ENCODE data around the gene UHRF1. TPM values are rescaled to one million over a fixed set of nuclear protein-coding genes. Genes with fewer than 3 reads are reported as not detected.

The UHRF1 gene
- total and polyA plus RNA-seq, 2 of the 13 experiments (the other 11 are each of a cell fraction or from before 2014, with no cell fraction given), result 6.8 to 78.4 TPM

DNA sequence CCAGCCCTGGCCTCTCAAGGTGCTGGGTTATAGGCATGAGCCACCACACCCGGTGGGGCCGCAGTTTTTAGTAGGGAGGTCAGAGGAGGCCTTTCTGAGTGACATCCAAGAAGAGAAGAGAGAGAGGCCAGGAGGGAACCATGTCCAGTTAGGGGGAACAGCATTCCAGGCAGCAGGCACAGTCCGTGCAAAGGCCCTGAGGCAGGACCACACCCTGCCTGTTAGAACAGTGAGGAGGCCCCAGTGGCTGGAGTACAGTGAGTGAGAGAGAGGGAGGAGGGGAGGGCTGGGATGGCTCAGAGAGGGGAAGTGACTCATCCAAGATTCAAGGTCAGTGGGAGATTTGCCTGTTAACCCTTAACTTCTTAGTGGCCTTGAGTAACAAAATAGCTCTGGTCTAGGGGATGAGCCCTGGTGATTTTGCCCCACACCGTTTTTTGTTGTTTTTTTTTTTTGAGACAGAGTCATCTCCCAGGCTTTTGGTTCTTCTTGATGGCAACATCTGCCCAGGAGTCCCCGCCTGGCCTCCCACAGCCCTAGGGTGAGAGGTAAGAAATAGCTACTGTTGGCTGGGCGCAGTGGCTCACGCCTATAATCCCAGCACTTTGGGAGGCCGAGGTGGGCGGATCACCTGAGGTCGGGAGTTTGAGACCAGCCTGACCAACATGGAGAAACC lies 39.1 kb upstream of the UHRF1 start (continued):
- no peak for TF ChIP-seq DDIT3 (CRISPR knock-in tag; IDR thresholded peaks at IDR 0.05)
- no peak for TF ChIP-seq ZNF549 (CRISPR knock-in tag; IDR thresholded peaks at IDR 0.05)
- no peak for TF ChIP-seq ZNF513 (CRISPR knock-in tag; conservative IDR thresholded peaks at IDR 0.05)
- TF ChIP-seq RCOR2 (CRISPR knock-in tag; IDR thresholded peaks at IDR 0.05), result peak; percentile 100
- no peak for TF ChIP-seq ZNF296 (CRISPR knock-in tag; conservative IDR thresholded peaks at IDR 0.05)
- TF ChIP-seq ZNF331 (CRISPR knock-in tag; IDR thresholded peaks at IDR 0.05), result peak; percentile 87
- TF ChIP-seq SAP130 (CRISPR knock-in tag; IDR thresholded peaks at IDR 0.05; ENCODE audit: low read depth), result peak; percentile 83
- no peak for TF ChIP-seq ZNF605 (CRISPR knock-in tag; IDR thresholded peaks at IDR 0.05)
- TF ChIP-seq ZMAT5 (CRISPR knock-in tag; IDR thresholded peaks at IDR 0.05; ENCODE audit: borderline replicate concordance, low read depth), result no peak
- no peak for TF ChIP-seq PHB2 (IDR thresholded peaks at IDR 0.05; ENCODE audit: partially characterized antibody)
- TF ChIP-seq MLX (CRISPR knock-in tag; IDR thresholded peaks at IDR 0.05), result no peak
- TF ChIP-seq, protein P1, sequence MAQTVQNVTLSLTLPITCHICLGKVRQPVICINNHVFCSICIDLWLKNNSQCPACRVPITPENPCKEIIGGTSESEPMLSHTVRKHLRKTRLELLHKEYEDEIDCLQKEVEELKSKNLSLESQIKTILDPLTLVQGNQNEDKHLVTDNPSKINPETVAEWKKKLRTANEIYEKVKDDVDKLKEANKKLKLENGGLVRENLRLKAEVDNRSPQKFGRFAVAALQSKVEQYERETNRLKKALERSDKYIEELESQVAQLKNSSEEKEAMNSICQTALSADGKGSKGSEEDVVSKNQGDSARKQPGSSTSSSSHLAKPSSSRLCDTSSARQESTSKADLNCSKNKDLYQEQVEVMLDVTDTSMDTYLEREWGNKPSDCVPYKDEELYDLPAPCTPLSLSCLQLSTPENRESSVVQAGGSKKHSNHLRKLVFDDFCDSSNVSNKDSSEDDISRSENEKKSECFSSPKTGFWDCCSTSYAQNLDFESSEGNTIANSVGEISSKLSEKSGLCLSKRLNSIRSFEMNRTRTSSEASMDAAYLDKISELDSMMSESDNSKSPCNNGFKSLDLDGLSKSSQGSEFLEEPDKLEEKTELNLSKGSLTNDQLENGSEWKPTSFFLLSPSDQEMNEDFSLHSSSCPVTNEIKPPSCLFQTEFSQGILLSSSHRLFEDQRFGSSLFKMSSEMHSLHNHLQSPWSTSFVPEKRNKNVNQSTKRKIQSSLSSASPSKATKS (CRISPR knock-in tag; IDR thresholded peaks at IDR 0.05), result no peak; the same call in 1 of the 2 replicates
- TF ChIP-seq, protein P2, sequence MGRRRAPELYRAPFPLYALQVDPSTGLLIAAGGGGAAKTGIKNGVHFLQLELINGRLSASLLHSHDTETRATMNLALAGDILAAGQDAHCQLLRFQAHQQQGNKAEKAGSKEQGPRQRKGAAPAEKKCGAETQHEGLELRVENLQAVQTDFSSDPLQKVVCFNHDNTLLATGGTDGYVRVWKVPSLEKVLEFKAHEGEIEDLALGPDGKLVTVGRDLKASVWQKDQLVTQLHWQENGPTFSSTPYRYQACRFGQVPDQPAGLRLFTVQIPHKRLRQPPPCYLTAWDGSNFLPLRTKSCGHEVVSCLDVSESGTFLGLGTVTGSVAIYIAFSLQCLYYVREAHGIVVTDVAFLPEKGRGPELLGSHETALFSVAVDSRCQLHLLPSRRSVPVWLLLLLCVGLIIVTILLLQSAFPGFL (CRISPR knock-in tag; IDR thresholded peaks at IDR 0.05), result no peak
- peak; percentile 93; the same call in 1 of the 2 replicates for TF ChIP-seq MTERF4 (CRISPR knock-in tag; IDR thresholded peaks at IDR 0.05)
- no peak for TF ChIP-seq ZNF616 (CRISPR knock-in tag; IDR thresholded peaks at IDR 0.05; ENCODE audit: low read depth)
- no peak for TF ChIP-seq MEIS1 (CRISPR knock-in tag; IDR thresholded peaks at IDR 0.05; ENCODE audit: borderline replicate concordance)
- peak; percentile 52; the same call in 1 of the 2 replicates for TF ChIP-seq SIX1 (CRISPR knock-in tag; IDR thresholded peaks at IDR 0.05; ENCODE audit: borderline replicate concordance)
- TF ChIP-seq HDAC6 (IDR thresholded peaks at IDR 0.05; ENCODE audit: low read depth, low read length), result no peak
- TF ChIP-seq YY1 (IDR thresholded peaks at IDR 0.05; ENCODE audit: insufficient read depth, insufficient replicate concordance, low read depth, low read length), result peak; percentile 51
- peak; percentile 94 for TF ChIP-seq ZNF746 (CRISPR knock-in tag; IDR thresholded peaks at IDR 0.05)
- no peak for TF ChIP-seq ZBTB21 (CRISPR knock-in tag; IDR thresholded peaks at IDR 0.05)
- TF ChIP-seq HNRNPL (IDR thresholded peaks at IDR 0.05; ENCODE audit: low read depth, low read length), result no peak
- peak; percentile 76; the same call in 1 of the 2 replicates for TF ChIP-seq ZBTB3 (CRISPR knock-in tag; IDR thresholded peaks at IDR 0.05; ENCODE audit: borderline replicate concordance, low read depth)
